WTC11 (cell line): ENCODE measurements around the gene PLXNA3. TPM values are rescaled to one million over a fixed set of nuclear protein-coding genes. Genes with fewer than 3 reads are reported as not detected.

Experiments
- ATAC-seq: fragments of 200-7000 bp; cut with Tn5 transposase; 2 replicates; pipeline ENCODE4 v1.10.0; 2021; ENCODE audit warnings: mild to moderate bottlenecking, moderate library complexity
- CTCF ChIA-PET: fragments of 300-600 bp; sonication (Branson Sonifier 250); formaldehyde crosslinking; loops from one replicate; lab custom pipeline; 2021; ENCODE audit warnings: antibody characterized with exemption; lab: Charles Lee
- POLR2A ChIA-PET: fragments of 350-600 bp; sonication (Branson Sonifier 250); formaldehyde crosslinking; loops from one replicate; lab custom pipeline; 2021; ENCODE audit warnings: antibody characterized with exemption; lab: Charles Lee
- DNase-seq: peaks from one replicate; pipeline ENCODE4 v3.0.0; 2021; ENCODE audit warnings: low spot score
- H3K27ac Mint-ChIP-seq: 2 replicates; pipeline ENCODE4 v1.8.0; 2021; ENCODE audit warnings: mixed read lengths
- H3K27me3 Mint-ChIP-seq: 2 replicates; pipeline ENCODE4 v1.8.0; 2021; ENCODE audit warnings: low read depth, mild to moderate bottlenecking, moderate library complexity, mixed read lengths
- H3K36me3 Mint-ChIP-seq: 2 replicates; pipeline ENCODE4 v1.8.0; 2021; ENCODE audit warnings: mixed read lengths
- H3K4me1 Mint-ChIP-seq: 2 replicates; pipeline ENCODE4 v1.8.0; 2022; ENCODE audit warnings: mixed read lengths
- H3K4me3 Mint-ChIP-seq: 2 replicates; pipeline ENCODE4 v1.8.0; 2021; ENCODE audit warnings: mild to moderate bottlenecking, moderate library complexity, mixed read lengths
- H3K9me3 Mint-ChIP-seq: 2 replicates; pipeline ENCODE4 v1.8.0; 2021; ENCODE audit warnings: mixed read lengths
- CDX4 ChIP-seq: fragments of 250-450 bp; sonication (Bioruptor Pico); IDR thresholded peaks from 2 replicates; pipeline ENCODE4 v1.9.0; 2021; ENCODE audit warnings: moderate library complexity, mild to moderate bottlenecking, inconsistent platforms, borderline replicate concordance
- EMX1 ChIP-seq: fragments of 250-450 bp; sonication (Bioruptor Pico); IDR thresholded peaks from 2 replicates; pipeline ENCODE4 v1.8.0; 2021; ENCODE audit warnings: mild to moderate bottlenecking
- ESRRA ChIP-seq: sonication (generic); formaldehyde crosslinking; IDR thresholded peaks from 2 replicates; pipeline ENCODE4 v1.8.1; 2022; ENCODE audit warnings: mild to moderate bottlenecking, missing genetic modification reagents, borderline replicate concordance
- FOXP4 ChIP-seq: sonication (generic); formaldehyde crosslinking; IDR thresholded peaks from 2 replicates; pipeline ENCODE4 v1.8.0; 2022; ENCODE audit warnings: mild to moderate bottlenecking, missing genetic modification reagents
- GTF2I ChIP-seq: fragments of 250-450 bp; sonication (Bioruptor Pico); conservative IDR thresholded peaks from 2 replicates; pipeline ENCODE4 v1.4.0; 2021; ENCODE audit warnings: mild to moderate bottlenecking
- NR3C1 ChIP-seq: sonication (generic); formaldehyde crosslinking; conservative IDR thresholded peaks from 2 replicates; pipeline ENCODE4 v1.8.1; 2023; ENCODE audit warnings: low read depth, mild to moderate bottlenecking, missing genetic modification reagents
- OVOL2 ChIP-seq: fragments of 250-450 bp; sonication (Bioruptor Pico); IDR thresholded peaks from 2 replicates; pipeline ENCODE4 v1.9.0; 2021; ENCODE audit warnings: mild to moderate bottlenecking, borderline replicate concordance
- PRDM15 ChIP-seq: sonication (generic); formaldehyde crosslinking; IDR thresholded peaks from 2 replicates; pipeline ENCODE4 v1.8.0; 2022; ENCODE audit warnings: missing genetic modification reagents
- ZNF121 ChIP-seq: sonication (generic); formaldehyde crosslinking; IDR thresholded peaks from 2 replicates; pipeline ENCODE4 v1.8.0; 2023; ENCODE audit warnings: missing genetic modification reagents
- ZNF396 ChIP-seq: fragments of 250-450 bp; sonication (Bioruptor Pico); IDR thresholded peaks from 2 replicates; pipeline ENCODE4 v1.8.0; 2021; ENCODE audit warnings: mild to moderate bottlenecking, moderate library complexity, borderline replicate concordance
- ZSCAN18 ChIP-seq: fragments of 250-450 bp; sonication (Bioruptor Pico); IDR thresholded peaks from 2 replicates; pipeline ENCODE4 v2.1.2; 2022; ENCODE audit warnings: mild to moderate bottlenecking, moderate library complexity
- total RNA-seq: library from RNA; stranded (reverse); gene quantifications from 3 replicates; pipeline ENCODE4 v1.2.3, GENCODE V29; 2021

The PLXNA3 gene
- total RNA-seq, 1 experiment from 2014 or later: 26.6 TPM

- TF ChIP-seq CDX4: no peak
Observed at GRCh38 chrX:154481195-154481594, 23.1 kb downstream of the PLXNA3 start (continued).

GRCh38 chrX:154481911-154482601, 24.0 kb downstream of the PLXNA3 start:
- POLR2A ChIA-PET: no interaction called here
- Mint-ChIP-seq H3K27me3 (no peaks in the 10 kb centered on the region), H3K27ac (peak overlapping the region; percentile 40; the same call in 1 of the 2 replicates), H3K4me1 (peaks cover 3% of the 10 kb centered on the region; the same call in 1 of the 2 replicates), H3K9me3 (no peaks in the 10 kb centered on the region), H3K4me3 (no peak overlapping the region), H3K36me3 (no peaks in the 10 kb centered on the region)
- DNase-seq: no peak
- TF ChIP-seq PRDM15 (CRISPR knock-in tag): peak; percentile 42; the same call in 1 of the 2 replicates
- TF ChIP-seq NR3C1 (CRISPR knock-in tag): no peak
- ATAC-seq: no peak
- CTCF ChIA-PET: interaction anchor here (0.6 to 0.9 kb wide), 2 partner anchors 45 to 57 kb away, joined by 4 to 6 read pairs; no protein-coding TSS in a partner anchor

GRCh38 chrX:154482786-154483185, 24.7 kb downstream of the PLXNA3 start:
- Mint-ChIP-seq H3K4me3 (no peak overlapping the region), H3K27me3 (no peaks in the 10 kb centered on the region), H3K4me1 (peaks cover 3% of the 10 kb centered on the region; the same call in 1 of the 2 replicates), H3K27ac (no peak overlapping the region), H3K36me3 (no peaks in the 10 kb centered on the region; the same call in 1 of the 2 replicates), H3K9me3 (no peaks in the 10 kb centered on the region)
- ChIA-PET CTCF (interaction anchor here (0.6 to 0.9 kb wide), 2 partner anchors 44 to 58 kb away, joined by 4 to 6 read pairs; no protein-coding TSS in a partner anchor), POLR2A (no interaction called here)
- ATAC-seq: no peak
- no peak for TF ChIP-seq GTF2I (CRISPR knock-in tag)
- no peak for TF ChIP-seq OVOL2
- TF ChIP-seq ZNF121: no peak
- no peak for TF ChIP-seq ZNF396 (CRISPR knock-in tag)
- TF ChIP-seq ESRRA: no peak
- no peak for TF ChIP-seq ZSCAN18
- DNase-seq: no peak

GRCh38 chrX:154483325-154483724, 25.2 kb downstream of the PLXNA3 start:
- H3K36me3 Mint-ChIP-seq: no peaks in the 10 kb centered on the region; the same call in 1 of the 2 replicates
- ChIA-PET CTCF (interaction anchor here (0.6 kb wide), 1 partner anchor 110 kb away, joined by 4 read pairs; no protein-coding TSS in a partner anchor), POLR2A (no interaction called here)
- no peak for TF ChIP-seq EMX1 (CRISPR knock-in tag)
- TF ChIP-seq ZNF396 (CRISPR knock-in tag): no peak
- no peak for TF ChIP-seq FOXP4 (CRISPR knock-in tag)
- no peaks in the 10 kb centered on the region for H3K9me3 Mint-ChIP-seq
- no peaks in the 10 kb centered on the region for H3K27me3 Mint-ChIP-seq
- no peak overlapping the region; the same call in 1 of the 2 replicates for H3K27ac Mint-ChIP-seq
- ATAC-seq: no peak
- peaks cover 3% of the 10 kb centered on the region; the same call in 1 of the 2 replicates for H3K4me1 Mint-ChIP-seq
- no peak overlapping the region for H3K4me3 Mint-ChIP-seq
- no peak for DNase-seq
